Regular cardiac myocyte (primary cell): ENCODE measurements around the gene SAMM50. TPM values are rescaled to one million over a fixed set of nuclear protein-coding genes. Genes with fewer than 3 reads are reported as not detected.

Experiments
- total RNA-seq: library from RNA; depleted of rRNA; stranded (reverse); fragments of >200 nt; gene quantifications from 2 replicates; pipeline ENCODE4 v1.2.3, GENCODE V29; 2014

SAMM50 gene
- 37.2 and 68.2 TPM in 2 replicates for total RNA-seq

GRCh38 chr22:43955040-43955882, at the start of gene SAMM50:
Gene SAMM50, plus strand, starts transcription at chr22:43955442. Its CDS starts 136 bp downstream, at chr22:43955578.

GRCh38 chr22:43923631-43924464, 31.4 kb upstream of the SAMM50 start, which contains the start of gene PNPLA3:
Gene PNPLA3, plus strand, starts transcription at chr22:43923805. Its CDS starts 107 bp downstream, at chr22:43923912.

GRCh38 chr22:44024288-44024921, 69.2 kb downstream of the SAMM50 start, which contains the start of gene PARVB:
Gene PARVB, plus strand, starts transcription at chr22:44024302. Its CDS starts 38 bp downstream, at chr22:44024340.

Other genes starting within 250 kb of the SAMM50 start
- gene EFCAB6, start 143.1 kb upstream of the SAMM50 start, total RNA-seq: 0.96 and 2.3 TPM in 2 replicates
- under 0.01 and 0.56 TPM in 2 replicates for gene SULT4A1, start 92.9 kb upstream of the SAMM50 start, total RNA-seq
- under 0.01 TPM in 1 of 2 replicates, not detected in the other for gene PNPLA5, start 63.4 kb upstream of the SAMM50 start, total RNA-seq
- 4.8 and 6.2 TPM in 2 replicates for gene PNPLA3, start 31.6 kb upstream of the SAMM50 start, total RNA-seq
- 23.4 and 48.1 TPM in 2 replicates for gene PARVB, start 68.9 kb downstream of the SAMM50 start, total RNA-seq
- gene PARVG, start 225.5 kb downstream of the SAMM50 start, total RNA-seq: under 0.01 TPM in 2 replicates